OCI-LY3 (cell line): ENCODE data around the gene CENPU.

Experiments
- H2AFZ ChIP-seq: fragments of 200-600, 300-600 bp; shearing (Covaris generic); 2 replicates; pipeline ENCODE4 v1.6.0; 2014; ENCODE audit warnings: antibody characterized with exemption, low read depth, low read length
- H3K27ac ChIP-seq: fragments of 200-600, 300-600 bp; sonication (generic); 2 replicates; pipeline ENCODE4 v1.5.1; 2014; ENCODE audit warnings: mild to moderate bottlenecking, low read length, moderate library complexity, mixed read lengths
- H3K27me3 ChIP-seq: fragments of 200-600, 300-600 bp; sonication (generic); 2 replicates; pipeline ENCODE4 v1.6.1; 2014; ENCODE audit warnings: low read depth, low read length, mixed read lengths
- H3K36me3 ChIP-seq: fragments of 200-600, 300-600 bp; sonication (generic); replicated peaks from 2 replicates; pipeline ENCODE3; 2014; ENCODE audit warnings: low read depth, low read length, mixed read lengths
- H3K4me1 ChIP-seq: fragments of 300-600, 200-600 bp; sonication (generic); 2 replicates; pipeline ENCODE4 v1.6.1; 2014; ENCODE audit warnings: low read length, mixed read lengths
- H3K4me2 ChIP-seq: fragments of 200-600, 300-600 bp; sonication (generic); 2 replicates; pipeline ENCODE4 v1.6.1; 2014; ENCODE audit warnings: low read length, mixed read lengths
- H3K4me3 ChIP-seq: fragments of 300-600, 200-600 bp; sonication (generic); 2 replicates; pipeline ENCODE4 v1.5.1; 2014; ENCODE audit warnings: antibody characterized with exemption, mild to moderate bottlenecking, low read length, moderate library complexity
- H3K79me2 ChIP-seq: fragments of 300-600, 200-600 bp; shearing (Covaris generic); 2 replicates; pipeline ENCODE4 v1.6.1; 2014; ENCODE audit warnings: mild to moderate bottlenecking, low read length, mixed read lengths
- H3K9ac ChIP-seq: fragments of 300-600, 200-600 bp; shearing (Covaris generic); 2 replicates; pipeline ENCODE4 v1.6.0; 2014; ENCODE audit warnings: mild to moderate bottlenecking, low read length, moderate library complexity
- H3K9me3 ChIP-seq: fragments of 200-600, 300-600 bp; shearing (Covaris generic); 2 replicates; pipeline ENCODE4 v1.6.1; 2014; ENCODE audit warnings: low read length, mixed read lengths; ENCODE audit not compliant: insufficient read depth
- H4K20me1 ChIP-seq: fragments of 200-600, 300-600 bp; sonication (generic); 2 replicates; pipeline ENCODE4 v1.6.1; 2016; ENCODE audit warnings: low read length, mixed read lengths; ENCODE audit not compliant: insufficient read depth
- CTCF ChIP-seq: fragments of 200-600, 300-600 bp; sonication (generic); IDR thresholded peaks from 2 replicates; pipeline ENCODE4 v1.5.1; 2014; ENCODE audit warnings: antibody characterized with exemption, low read length, low read depth
- EZH2phosphoT487 ChIP-seq: fragments of 200-600 bp; shearing (Covaris generic); IDR thresholded peaks from 2 replicates; pipeline ENCODE4 v1.6.1; 2018; ENCODE audit warnings: antibody characterized with exemption, mixed run types, low read depth

Gene CENPU

GRCh38 chr4:184644553-184645307 is 89.2 kb downstream of the CENPU start:
- H3K4me3 ChIP-seq: no peak overlapping the region
- H2AFZ ChIP-seq: no peak overlapping the region
- peaks cover 7% of the 10 kb centered on the region; the same call in 1 of the 2 replicates for H3K4me1 ChIP-seq
- H3K36me3 ChIP-seq: no peaks in the 10 kb centered on the region
- no peaks in the 10 kb centered on the region for H3K27me3 ChIP-seq
- no peaks in the 10 kb centered on the region for H3K9me3 ChIP-seq
- no peak overlapping the region for H3K9ac ChIP-seq
- H4K20me1 ChIP-seq: peaks cover 9% of the 10 kb centered on the region; the same call in 1 of the 2 replicates
- TF ChIP-seq EZH2phosphoT487 (no peak), CTCF (no peak)
- H3K27ac ChIP-seq: no peak overlapping the region
- H3K79me2 ChIP-seq: peaks cover 72% of the 10 kb centered on the region
- no peak overlapping the region for H3K4me2 ChIP-seq
